HG03520 (cell line): Measurements from ENCODE around the gene ZSCAN16.
A peak's percentile ranks its signal among the peaks of the same experiment; 100 is the strongest.
"Not testable (repeated sequence)": the region's sequence is repeated elsewhere in the genome, so short reads cannot be mapped to it uniquely, and the experiment has no call there.

Experiments used
- ATAC-seq: cut with Tn5 transposase; IDR thresholded peaks from one replicate; pipeline ENCODE4 v1.9.1; 2021; ENCODE audit warnings: mild to moderate bottlenecking, moderate library complexity; ENCODE audit not compliant: unreplicated experiment

ZSCAN16 gene

GRCh38 chr6:28124350-28124970 is at the start of gene ZSCAN16:
Gene ZSCAN16 (plus strand): TSS chr6:28124609. CDS start chr6:28125444, 835 bp downstream.
- peak; percentile 97 for ATAC-seq

DNA sequence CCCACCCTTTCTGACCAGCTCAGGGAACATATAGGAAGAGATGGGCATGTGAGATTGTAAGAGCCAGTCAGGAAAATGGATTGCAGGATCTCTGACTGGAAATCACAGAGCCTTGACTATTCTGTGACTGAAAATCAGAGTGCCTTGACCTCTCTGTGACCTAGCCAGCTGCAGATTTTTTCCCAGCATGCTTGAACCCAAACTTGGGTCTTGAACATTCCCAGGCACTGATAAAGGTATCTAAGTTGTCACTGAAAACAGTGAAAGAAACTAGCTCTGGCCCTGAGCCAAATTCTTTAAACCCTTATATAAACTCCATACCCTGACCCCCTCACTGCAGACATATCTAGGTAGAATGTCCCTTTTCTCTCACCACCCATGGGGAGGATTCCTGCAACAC is 46.4 kb upstream of the ZSCAN16 start:
- no peak for ATAC-seq

DNA sequence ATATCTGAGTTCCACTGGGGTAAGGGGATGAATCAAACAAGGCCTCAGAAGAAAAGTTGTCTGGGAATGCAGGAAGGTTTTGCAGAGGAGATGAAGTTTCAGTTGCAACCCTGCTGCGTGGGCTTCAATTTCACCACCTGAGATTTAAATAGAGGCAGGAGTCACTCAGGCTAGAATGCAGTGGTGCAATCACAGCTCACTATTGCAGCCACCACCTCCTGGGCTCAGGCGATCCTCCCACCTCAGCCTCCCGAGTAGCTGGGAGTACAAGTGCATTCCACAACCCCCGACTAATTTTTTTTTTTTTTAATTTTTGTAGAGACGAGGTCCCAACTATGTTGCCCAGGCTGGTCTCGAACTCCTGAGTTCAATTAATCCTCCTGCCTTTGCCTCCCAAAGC is 45.6 kb upstream of the ZSCAN16 start:
- no peak for ATAC-seq

- peak; percentile 2 for ATAC-seq
These were observed 44.1 kb upstream of the ZSCAN16 start, which contains the start of gene ZNF165 for GRCh38 chr6:28080381-28080630. Gene ZNF165 (plus strand): TSS chr6:28080568. CDS start chr6:28085481, 4,913 bp downstream.

DNA sequence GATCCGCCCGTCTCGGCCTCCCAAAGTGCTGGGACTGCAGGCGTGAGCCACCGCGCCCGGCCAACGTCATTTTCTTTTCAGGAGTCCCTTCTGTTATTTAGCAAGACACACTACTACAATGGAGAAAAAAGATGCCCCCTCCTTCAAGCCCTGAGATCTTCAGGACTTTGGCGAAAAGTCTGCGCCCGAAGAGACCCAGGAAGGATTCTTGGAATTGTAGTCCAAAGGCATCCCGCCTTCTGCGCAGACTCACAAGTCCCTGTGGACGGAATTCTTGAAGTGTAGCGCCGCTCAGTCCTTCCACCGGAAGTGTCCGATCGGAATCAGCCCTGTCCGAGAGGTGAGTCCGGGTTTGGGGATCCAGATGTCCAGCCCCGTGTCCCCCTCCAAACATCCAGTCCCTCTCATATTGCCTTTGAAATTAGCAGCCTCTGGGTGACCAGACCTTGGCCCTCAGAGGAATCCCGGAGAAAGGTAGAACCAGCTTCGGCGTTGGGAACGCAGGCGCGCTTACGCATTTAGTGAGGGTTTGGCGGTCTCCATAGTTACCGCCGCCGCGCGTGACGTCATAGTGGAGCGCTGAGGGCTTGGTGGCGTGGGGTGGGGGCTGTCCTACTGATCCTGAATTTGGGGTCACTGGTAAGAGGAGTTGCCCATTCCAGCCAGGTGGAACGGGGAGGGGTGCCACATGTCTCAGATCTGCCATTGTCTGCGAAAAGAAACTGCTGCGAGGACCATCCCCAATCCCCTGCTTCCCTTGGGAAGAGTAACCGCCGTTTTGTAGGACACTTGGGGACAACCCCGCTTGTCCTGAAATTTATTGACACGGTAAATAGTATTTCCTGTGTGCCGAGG is 43.6 kb upstream of the ZSCAN16 start:
- peak; percentile 58 for ATAC-seq

- peak; percentile 52 for ATAC-seq
These were observed 43.0 kb upstream of the ZSCAN16 start for GRCh38 chr6:28081486-28081751.

DNA sequence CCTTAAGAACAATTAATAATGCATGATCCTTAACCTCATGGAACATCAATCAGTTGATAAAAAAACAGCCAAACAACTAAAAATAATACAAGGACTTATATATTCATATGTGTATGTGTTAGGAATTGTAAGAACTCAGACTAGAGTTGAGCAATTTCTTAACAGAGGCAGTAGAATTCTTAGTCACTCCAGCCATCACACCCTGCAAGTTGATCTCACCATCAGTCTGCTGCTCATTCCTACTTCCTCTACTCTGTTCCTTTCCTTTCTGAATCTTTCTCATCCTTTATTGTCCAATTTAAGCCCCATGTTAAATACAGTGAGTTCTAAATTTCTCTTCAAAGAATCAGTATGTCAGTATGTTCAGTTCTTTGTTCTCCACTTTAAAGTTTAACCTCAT is 41.5 kb upstream of the ZSCAN16 start:
- ATAC-seq = no peak

DNA sequence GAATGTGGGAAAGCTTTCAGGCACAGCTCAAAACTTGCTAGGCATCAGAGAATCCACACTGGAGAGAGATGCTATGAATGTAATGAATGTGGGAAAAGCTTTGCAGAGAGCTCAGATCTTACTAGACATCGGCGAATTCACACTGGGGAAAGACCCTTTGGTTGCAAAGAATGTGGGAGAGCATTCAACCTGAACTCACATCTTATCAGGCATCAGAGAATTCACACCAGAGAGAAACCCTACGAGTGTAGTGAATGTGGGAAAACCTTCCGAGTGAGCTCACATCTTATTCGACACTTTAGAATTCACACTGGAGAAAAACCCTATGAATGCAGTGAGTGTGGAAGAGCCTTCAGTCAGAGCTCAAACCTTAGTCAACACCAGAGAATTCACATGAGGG is 35.4 kb upstream of the ZSCAN16 start:
- no peak for ATAC-seq

GRCh38 chr6:28090917-28091586 is 33.4 kb upstream of the ZSCAN16 start:
- ATAC-seq = no peak

DNA sequence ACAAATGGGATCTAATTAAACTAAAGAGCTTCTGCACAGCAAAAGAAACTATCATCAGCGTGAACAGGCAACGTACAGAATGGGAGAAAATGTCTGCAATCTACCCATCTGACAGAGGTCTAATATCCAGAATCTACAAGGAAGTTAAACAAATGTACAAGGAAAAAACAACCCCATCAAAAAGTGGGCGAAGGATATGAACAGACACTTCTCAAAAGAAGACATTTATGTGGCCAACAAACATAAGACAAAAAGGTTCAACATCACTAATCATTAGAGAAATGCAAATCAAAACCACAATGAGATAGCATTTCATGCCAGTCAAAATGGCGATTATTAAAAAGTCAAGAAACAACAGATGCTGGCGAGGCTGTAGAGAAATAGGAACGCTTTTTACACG is 22.2 kb upstream of the ZSCAN16 start:
- ATAC-seq = not testable (repeated sequence)

GRCh38 chr6:28102699-28103098 is 21.7 kb upstream of the ZSCAN16 start:
- ATAC-seq = not testable (repeated sequence)

GRCh38 chr6:28104392-28105244 is 19.8 kb upstream of the ZSCAN16 start:
- ATAC-seq = peak; percentile 99

DNA sequence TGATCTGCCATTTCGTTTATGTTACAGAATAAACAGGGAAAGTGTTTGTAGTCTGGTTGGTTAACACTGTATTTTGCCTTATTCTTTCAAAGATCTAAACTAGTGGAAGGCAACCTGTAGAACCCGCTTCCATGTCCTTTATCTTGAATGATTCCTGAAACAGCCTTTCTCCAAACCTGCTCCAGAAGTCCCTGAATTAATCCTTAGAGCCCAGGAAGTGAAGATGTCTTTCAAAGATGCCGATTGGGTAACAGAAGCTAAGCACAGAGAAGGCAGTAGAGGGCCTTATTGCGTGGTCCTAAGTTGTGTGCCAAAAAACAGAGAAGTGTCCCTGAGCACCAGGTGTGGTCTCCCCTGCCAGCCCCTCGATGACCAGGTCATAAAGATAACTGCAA is 19.2 kb upstream of the ZSCAN16 start:
- ATAC-seq = no peak

DNA sequence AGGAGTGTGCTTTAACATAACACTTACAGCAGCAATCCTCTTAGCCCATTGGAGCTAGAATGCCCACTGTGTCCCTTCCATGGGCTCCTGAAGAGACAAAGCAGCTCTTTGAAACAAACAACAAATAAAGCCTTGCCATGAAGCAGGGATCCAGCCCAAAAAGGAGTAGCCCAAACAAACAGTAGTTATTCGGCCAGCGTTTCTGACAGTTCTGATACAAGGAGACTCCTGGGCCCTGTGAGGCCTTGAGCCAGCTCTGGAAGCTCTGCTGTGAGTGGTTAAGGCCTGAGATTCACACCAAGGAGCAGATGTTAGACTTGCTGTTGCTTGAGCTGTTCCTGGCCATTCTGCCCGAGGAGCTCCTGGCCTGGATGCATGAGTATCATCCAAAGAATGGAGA is 16.9 kb upstream of the ZSCAN16 start:
- ATAC-seq = no peak

DNA sequence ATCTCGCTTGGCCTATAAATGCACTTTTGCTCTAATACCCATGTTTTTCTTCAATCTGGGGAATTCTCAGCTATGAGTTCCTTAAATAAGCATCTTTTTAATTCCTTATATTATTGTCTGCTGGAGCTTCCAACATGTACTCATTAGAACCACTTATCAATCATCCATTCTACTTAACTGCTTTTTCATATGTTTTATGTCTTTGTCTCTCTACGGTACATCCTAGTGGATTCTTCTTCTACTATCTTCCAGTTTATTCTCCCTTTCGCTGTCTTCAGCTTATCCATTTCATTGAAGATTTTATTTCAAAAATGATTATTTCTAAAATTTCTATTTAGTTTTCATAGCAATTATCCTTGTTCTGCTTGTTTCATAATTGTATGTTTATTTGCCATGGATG is 12.4 kb upstream of the ZSCAN16 start:
- no peak for ATAC-seq

DNA sequence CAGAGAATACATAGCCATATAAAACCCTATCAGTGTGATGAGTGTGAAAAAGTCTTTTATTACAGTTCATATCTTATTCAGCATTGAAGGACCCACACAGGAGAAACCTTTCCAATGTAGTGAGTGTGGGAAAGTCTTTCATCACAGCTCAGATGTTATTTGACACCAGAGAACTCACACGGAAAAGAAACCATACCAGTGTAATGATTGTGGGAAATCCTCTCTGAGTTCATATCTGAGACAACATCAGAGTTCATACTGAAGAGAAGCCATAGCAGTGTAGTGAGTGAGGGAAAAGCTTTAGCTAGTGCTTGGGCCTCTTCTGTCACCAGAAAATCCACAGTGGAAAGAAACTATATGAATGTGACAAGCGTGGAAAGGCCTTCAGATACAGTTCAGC is 8.6 kb upstream of the ZSCAN16 start:
- no peak for ATAC-seq

GRCh38 chr6:28117386-28118050 is 6.9 kb upstream of the ZSCAN16 start:
- ATAC-seq = no peak

- ATAC-seq = no peak
These were observed 6.2 kb upstream of the ZSCAN16 start for GRCh38 chr6:28118217-28118616.

DNA sequence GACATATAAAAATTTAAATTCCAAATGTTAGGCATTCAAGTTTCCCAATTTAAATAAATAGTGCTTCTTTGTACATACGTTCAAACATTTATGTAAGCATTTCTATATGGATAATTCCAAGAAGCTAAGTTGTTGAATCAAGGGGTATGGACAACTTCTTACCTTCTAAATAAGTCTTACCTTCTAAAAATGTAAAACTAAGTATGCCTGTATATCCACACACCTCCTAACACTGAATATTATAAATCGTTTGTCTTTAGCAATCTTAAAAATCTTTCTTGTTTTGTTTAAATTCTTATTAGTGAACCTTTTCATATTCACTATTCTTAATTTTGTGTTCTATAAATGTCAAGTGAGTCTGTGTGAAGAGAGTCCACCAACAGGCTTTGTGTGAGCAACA is 2.5 kb upstream of the ZSCAN16 start:
- no peak for ATAC-seq

- not testable (repeated sequence) for ATAC-seq
These were observed 2.1 kb upstream of the ZSCAN16 start for GRCh38 chr6:28122283-28122682.

DNA sequence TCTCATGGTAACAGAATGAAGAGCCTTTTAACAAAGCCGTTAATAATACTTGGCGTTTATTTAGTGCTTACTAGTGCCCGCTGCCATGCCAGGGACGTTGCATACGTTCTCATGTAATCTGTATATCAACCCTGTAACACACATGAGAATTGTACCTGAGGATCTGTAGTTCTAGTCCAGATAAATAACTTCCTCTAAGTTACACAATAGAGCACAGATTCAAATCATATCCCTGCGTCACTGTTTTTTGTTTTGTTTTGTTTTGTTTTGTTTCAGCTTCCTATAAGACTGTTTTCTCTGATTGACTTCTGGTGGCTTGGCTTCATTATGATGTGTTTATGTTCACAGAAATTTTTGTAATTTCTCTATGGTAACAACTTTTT is 553 bp downstream of the ZSCAN16 start:
- no peak for ATAC-seq
